Keratinocyte (primary cell): ENCODE results near the gene PAK3. TPM values are rescaled to one million over a fixed set of nuclear protein-coding genes. Genes with fewer than 3 reads are reported as not detected.

Experiments used
- DNase-seq: peaks from one replicate; pipeline ENCODE4 v3.0.0-alpha.2; 2011; ENCODE audit warnings: low read depth, missing footprints, low spot score
- FAIRE-seq: peaks from 2 replicates; lab custom pipeline; 2011; peaks lifted over from hg19 to GRCh38; lab: Jason Lieb, UNC
- H2AFZ ChIP-seq: 2 replicates; pipeline ENCODE4 v1.6.0; 2012; ENCODE audit warnings: low read length, control low read depth, inconsistent platforms; ENCODE audit not compliant: control insufficient read depth
- H3K27ac ChIP-seq: 2 replicates; pipeline ENCODE4 v1.5.1; 2011; ENCODE audit warnings: low read length; ENCODE audit not compliant: control insufficient read depth, insufficient read depth
- H3K27me3 ChIP-seq: 3 replicates; pipeline ENCODE4 v1.6.0; 2011; ENCODE audit warnings: low read length; ENCODE audit not compliant: control insufficient read depth, insufficient read depth; ENCODE audit errors: extremely low read depth
- H3K36me3 ChIP-seq, 2 experiments: 2 replicates in 1 of 2; 3 replicates in 1 of 2; pipeline ENCODE4 v1.5.1; 2011; ENCODE audit warnings: low read length in 2 of 2, mild to moderate bottlenecking in 1 of 2; ENCODE audit not compliant: control insufficient read depth in 2 of 2, insufficient read depth in 2 of 2; ENCODE audit errors: extremely low read depth in 1 of 2
- H3K4me1 ChIP-seq: 3 replicates; pipeline ENCODE4 v1.5.1; 2011; ENCODE audit warnings: low read length; ENCODE audit not compliant: control insufficient read depth, insufficient read depth; ENCODE audit errors: extremely low read depth
- H3K4me2 ChIP-seq: 3 replicates; pipeline ENCODE4 v1.6.0; 2011; ENCODE audit warnings: low read depth, low read length; ENCODE audit not compliant: control insufficient read depth, insufficient read depth; ENCODE audit errors: extremely low read depth
- H3K4me3 ChIP-seq, 3 experiments: fragments of 200-600 bp in 1 of 3; sonication (generic) in 1 of 3; 2 replicates in 2 of 3; 3 replicates in 1 of 3; pipeline ENCODE4 v1.5.1; 2011 to 2016; ENCODE audit warnings: low read length in 3 of 3, mild to moderate bottlenecking in 3 of 3, control low read depth in 2 of 3, inconsistent platforms in 1 of 3, low read depth in 1 of 3, mixed read lengths in 1 of 3, mixed run types in 1 of 3, moderate library complexity in 1 of 3; ENCODE audit not compliant: control insufficient read depth in 2 of 3, insufficient read depth in 2 of 3; ENCODE audit errors: extremely low read depth in 1 of 3
- H3K79me2 ChIP-seq: 2 replicates; pipeline ENCODE4 v1.6.0; 2012; ENCODE audit warnings: low read length; ENCODE audit not compliant: control insufficient read depth, insufficient read depth
- H3K9ac ChIP-seq: 3 replicates; pipeline ENCODE4 v1.6.0; 2011; ENCODE audit warnings: low read length; ENCODE audit not compliant: control insufficient read depth, insufficient read depth; ENCODE audit errors: extremely low read depth
- H3K9me1 ChIP-seq: 3 replicates; pipeline ENCODE4 v1.6.0; 2011; ENCODE audit warnings: low read length; ENCODE audit not compliant: control insufficient read depth, insufficient read depth; ENCODE audit errors: extremely low read depth
- H3K9me3 ChIP-seq: 2 replicates; pipeline ENCODE4 v1.5.1; 2012; ENCODE audit warnings: low read depth, low read length; ENCODE audit not compliant: control insufficient read depth
- H4K20me1 ChIP-seq: 3 replicates; pipeline ENCODE4 v1.6.0; 2011; ENCODE audit warnings: low read length; ENCODE audit not compliant: control insufficient read depth, insufficient read depth; ENCODE audit errors: extremely low read depth
- CTCF ChIP-seq, 3 experiments: IDR thresholded peaks in 1 of 3; conservative IDR thresholded peaks in 1 of 3; optimal IDR thresholded peaks in 1 of 3; 2 replicates in 2 of 3; 3 replicates in 1 of 3; pipeline versions ENCODE3 to v1.5.1; 2011; ENCODE audit warnings: low read length in 3 of 3, mild to moderate bottlenecking in 3 of 3, moderate library complexity in 2 of 3, control low read depth in 1 of 3, inconsistent platforms in 1 of 3; ENCODE audit not compliant: insufficient read depth in 2 of 3; ENCODE audit errors: extremely low read depth in 1 of 3
- EZH2 ChIP-seq: IDR thresholded peaks from one replicate; pipeline ENCODE4 v1.6.1; 2012; ENCODE audit warnings: inconsistent platforms, mild to moderate bottlenecking, low read length, moderate library complexity
- dilution Hi-C: fragments of 300-500 bp; cut with MboI; formaldehyde crosslinking; loops from one replicate; pipeline ENCODE4 v1.7.0; 2020; ENCODE audit warnings: low sequenced_read_pairs; ENCODE audit not compliant: extremely low pct_ligation_motif_present
- polyA plus RNA-seq, 5 experiments: library from polyadenylated mRNA; depleted of rRNA in 3 of 5; stranded (reverse) in 3 of 5; stranded (forward) in 1 of 5; unstranded in 1 of 5; fragments of >200 nt; gene quantifications; 1 replicate in 1 of 5; 2 replicates in 3 of 5; 3 replicates in 1 of 5; pipeline versions ENCODE4 v1.2.1 to v1.2.3, GENCODE V29; 2011 to 2012; ENCODE audit warnings: missing spikeins in 2 of 5, low read depth in 1 of 5, low replicate concordance in 1 of 5

The PAK3 gene
- polyA plus RNA-seq, 1 donor (not counting 4 experiments of a cell fraction or from before 2014, with no cell fraction given), result 0.34 TPM

GRCh38 chrX:111265486-111265885 is 169.5 kb downstream of the PAK3 start:
- Histone ChIP-seq H3K27ac (no peak overlapping the region), H3K9ac (no peak overlapping the region), H2AFZ (no peak overlapping the region), H3K4me2 (no peak overlapping the region), H3K36me3 (no peaks in the 10 kb centered on the region), H3K4me3 (no peak overlapping the region), H3K9me1 (no peaks in the 10 kb centered on the region), H3K79me2 (no peaks in the 10 kb centered on the region), H3K27me3 (peaks cover 10% of the 10 kb centered on the region), H4K20me1 (no peaks in the 10 kb centered on the region), H3K4me1 (no peaks in the 10 kb centered on the region), H3K9me3 (no peaks in the 10 kb centered on the region)
- FAIRE-seq (no peak), DNase-seq (no peak)
- dilution Hi-C loops, result no loop called here
- TF ChIP-seq EZH2, result no peak
- TF ChIP-seq CTCF (optimal IDR thresholded peaks at IDR 0.05 in 1 of 3, IDR thresholded peaks at IDR 0.05 in 1 of 3, conservative IDR thresholded peaks at IDR 0.05 in 1 of 3; ENCODE audit: extremely low read depth in 1 of 3, insufficient read depth in 2 of 3, low read length in 3 of 3), result no peak

- Histone ChIP-seq H3K9ac (no peak overlapping the region), H3K79me2 (no peaks in the 10 kb centered on the region), H3K4me1 (no peaks in the 10 kb centered on the region), H3K36me3 (no peaks in the 10 kb centered on the region), H3K27ac (no peak overlapping the region), H3K4me3 (no peak overlapping the region), H2AFZ (no peak overlapping the region), H3K9me3 (no peaks in the 10 kb centered on the region), H3K9me1 (no peaks in the 10 kb centered on the region), H3K4me2 (no peak overlapping the region), H4K20me1 (no peaks in the 10 kb centered on the region), H3K27me3 (no peaks in the 10 kb centered on the region)
- no peak for FAIRE-seq
- DNase-seq, result no peak
- dilution Hi-C loops, result no loop called here
- no peak for TF ChIP-seq CTCF (optimal IDR thresholded peaks at IDR 0.05 in 1 of 3, IDR thresholded peaks at IDR 0.05 in 1 of 3, conservative IDR thresholded peaks at IDR 0.05 in 1 of 3; ENCODE audit: extremely low read depth in 1 of 3, insufficient read depth in 2 of 3, low read length in 3 of 3)
- TF ChIP-seq EZH2, result no peak
These were observed 172.5 kb downstream of the PAK3 start for GRCh38 chrX:111268506-111268905.
